OCI-LY1 (cell line): ENCODE measurements around the gene SLC22A1.

Experiments
- H2AFZ ChIP-seq: fragments of 200-600 bp; sonication (generic), shearing (Covaris generic); 2 replicates; pipeline ENCODE4 v1.6.0; 2014; ENCODE audit warnings: antibody characterized with exemption, mild to moderate bottlenecking, low read length
- H3F3A ChIP-seq: fragments of 200-600 bp; sonication (generic), shearing (Covaris generic); 2 replicates; pipeline ENCODE4 v1.6.0; 2014; ENCODE audit warnings: mild to moderate bottlenecking, antibody characterized with exemption, low read length, moderate library complexity; ENCODE audit not compliant: insufficient read depth
- H3K27ac ChIP-seq: fragments of 200-600 bp; sonication (generic); 2 replicates; pipeline ENCODE4 v1.5.1; 2014; ENCODE audit warnings: low read length, mixed run types, mild to moderate bottlenecking, low read depth; ENCODE audit not compliant: poor library complexity, severe bottlenecking
- H3K27me3 ChIP-seq: fragments of 200-600 bp; sonication (generic); 2 replicates; pipeline ENCODE4 v1.6.0; 2014; ENCODE audit warnings: antibody characterized with exemption, mild to moderate bottlenecking, low read length, moderate library complexity; ENCODE audit not compliant: insufficient read depth
- H3K36me3 ChIP-seq: fragments of 200-600 bp; sonication (generic); 2 replicates; pipeline ENCODE4 v1.6.1; 2014; ENCODE audit warnings: mild to moderate bottlenecking, antibody characterized with exemption, low read length, moderate library complexity, mixed read lengths; ENCODE audit not compliant: insufficient read depth
- H3K4me1 ChIP-seq: fragments of 200-600 bp; sonication (generic); 2 replicates; pipeline ENCODE4 v1.5.1; 2014; ENCODE audit warnings: mild to moderate bottlenecking, low read length, moderate library complexity; ENCODE audit not compliant: insufficient read depth, severe bottlenecking
- H3K4me2 ChIP-seq: fragments of 200-600 bp; sonication (generic), shearing (Covaris generic); 2 replicates; pipeline ENCODE4 v1.6.1; 2014; ENCODE audit warnings: low read length
- H3K4me3 ChIP-seq: fragments of 200-600 bp; sonication (generic); 2 replicates; pipeline ENCODE4 v1.5.1; 2014; ENCODE audit warnings: low read length, low read depth, mild to moderate bottlenecking, mixed read lengths; ENCODE audit not compliant: poor library complexity, severe bottlenecking
- H3K79me2 ChIP-seq: fragments of 200-600 bp; shearing (Covaris generic); 2 replicates; pipeline ENCODE4 v1.6.1; 2016; ENCODE audit warnings: mixed run types, low read length, mixed read lengths; ENCODE audit not compliant: insufficient read depth
- H3K9ac ChIP-seq: fragments of 200-600 bp; sonication (generic), shearing (Covaris generic); 2 replicates; pipeline ENCODE4 v1.6.1; 2014; ENCODE audit warnings: mild to moderate bottlenecking, low read length, mixed read lengths
- H3K9me2 ChIP-seq: fragments of 200-600 bp; sonication (generic), shearing (Covaris generic); 2 replicates; pipeline ENCODE4 v1.6.1; 2014; ENCODE audit warnings: low read depth, mild to moderate bottlenecking, low read length, mixed read lengths
- H3K9me3 ChIP-seq: fragments of 200-600 bp; shearing (Covaris generic); 2 replicates; pipeline ENCODE4 v1.6.1; 2014; ENCODE audit warnings: low read length, mixed read lengths
- H4K20me1 ChIP-seq: fragments of 200-600 bp; sonication (generic), shearing (Covaris generic); 2 replicates; pipeline ENCODE4 v1.6.0; 2016; ENCODE audit warnings: mild to moderate bottlenecking, low read length; ENCODE audit not compliant: insufficient read depth
- EZH2 ChIP-seq: fragments of 200-600 bp; sonication (generic), shearing (Covaris generic); IDR thresholded peaks from 2 replicates; pipeline ENCODE4 v1.8.0; 2017; ENCODE audit warnings: borderline replicate concordance, mixed run types, mild to moderate bottlenecking, antibody characterized with exemption, low read length, moderate library complexity, mixed read lengths
- TF ChIP-seq, protein P1 (sequence below): fragments of 200-600 bp; sonication (generic), shearing (Covaris generic); IDR thresholded peaks from 2 replicates; pipeline ENCODE4 v1.5.1; 2017; ENCODE audit warnings: mild to moderate bottlenecking, antibody characterized with exemption, low read length, moderate library complexity, mixed read lengths

Gene SLC22A1

DNA sequence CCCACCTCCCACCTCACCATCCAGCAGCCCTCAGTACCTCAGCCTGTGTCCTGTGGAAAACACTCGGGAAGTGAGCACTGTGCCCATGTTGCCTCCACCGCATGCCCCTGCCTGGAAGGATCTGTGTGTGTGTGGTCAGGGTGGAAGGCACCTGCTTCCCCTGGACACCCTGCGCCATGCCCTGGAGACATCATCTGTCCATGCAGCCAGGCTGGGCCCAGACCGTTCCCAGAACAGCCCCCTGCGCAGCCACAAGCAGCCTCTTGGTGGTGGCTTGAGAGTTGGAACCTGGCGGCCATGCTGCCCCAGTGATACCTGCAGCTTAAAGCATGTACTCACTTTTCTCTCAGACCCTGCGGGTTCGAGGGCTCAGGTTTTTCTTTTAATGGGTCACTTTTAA, 34.9 kb upstream of the SLC22A1 start:
- H3K27me3 ChIP-seq, result no peaks in the 10 kb centered on the region
- H3K9ac ChIP-seq, result no peak overlapping the region
- no peaks in the 10 kb centered on the region for H4K20me1 ChIP-seq
- no peaks in the 10 kb centered on the region for H3F3A ChIP-seq
- H3K9me2 ChIP-seq, result no peaks in the 10 kb centered on the region
- no peaks in the 10 kb centered on the region for H3K4me1 ChIP-seq
- no peak overlapping the region for H3K27ac ChIP-seq
- no peak overlapping the region for H3K4me2 ChIP-seq
- peaks cover 60% of the 10 kb centered on the region for H3K36me3 ChIP-seq
- H2AFZ ChIP-seq, result no peak overlapping the region
- H3K4me3 ChIP-seq, result no peak overlapping the region
- H3K9me3 ChIP-seq, result no peaks in the 10 kb centered on the region
- TF ChIP-seq, protein P1, sequence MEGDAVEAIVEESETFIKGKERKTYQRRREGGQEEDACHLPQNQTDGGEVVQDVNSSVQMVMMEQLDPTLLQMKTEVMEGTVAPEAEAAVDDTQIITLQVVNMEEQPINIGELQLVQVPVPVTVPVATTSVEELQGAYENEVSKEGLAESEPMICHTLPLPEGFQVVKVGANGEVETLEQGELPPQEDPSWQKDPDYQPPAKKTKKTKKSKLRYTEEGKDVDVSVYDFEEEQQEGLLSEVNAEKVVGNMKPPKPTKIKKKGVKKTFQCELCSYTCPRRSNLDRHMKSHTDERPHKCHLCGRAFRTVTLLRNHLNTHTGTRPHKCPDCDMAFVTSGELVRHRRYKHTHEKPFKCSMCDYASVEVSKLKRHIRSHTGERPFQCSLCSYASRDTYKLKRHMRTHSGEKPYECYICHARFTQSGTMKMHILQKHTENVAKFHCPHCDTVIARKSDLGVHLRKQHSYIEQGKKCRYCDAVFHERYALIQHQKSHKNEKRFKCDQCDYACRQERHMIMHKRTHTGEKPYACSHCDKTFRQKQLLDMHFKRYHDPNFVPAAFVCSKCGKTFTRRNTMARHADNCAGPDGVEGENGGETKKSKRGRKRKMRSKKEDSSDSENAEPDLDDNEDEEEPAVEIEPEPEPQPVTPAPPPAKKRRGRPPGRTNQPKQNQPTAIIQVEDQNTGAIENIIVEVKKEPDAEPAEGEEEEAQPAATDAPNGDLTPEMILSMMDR, result no peak
- no peak for TF ChIP-seq EZH2
- no peaks in the 10 kb centered on the region for H3K79me2 ChIP-seq

DNA sequence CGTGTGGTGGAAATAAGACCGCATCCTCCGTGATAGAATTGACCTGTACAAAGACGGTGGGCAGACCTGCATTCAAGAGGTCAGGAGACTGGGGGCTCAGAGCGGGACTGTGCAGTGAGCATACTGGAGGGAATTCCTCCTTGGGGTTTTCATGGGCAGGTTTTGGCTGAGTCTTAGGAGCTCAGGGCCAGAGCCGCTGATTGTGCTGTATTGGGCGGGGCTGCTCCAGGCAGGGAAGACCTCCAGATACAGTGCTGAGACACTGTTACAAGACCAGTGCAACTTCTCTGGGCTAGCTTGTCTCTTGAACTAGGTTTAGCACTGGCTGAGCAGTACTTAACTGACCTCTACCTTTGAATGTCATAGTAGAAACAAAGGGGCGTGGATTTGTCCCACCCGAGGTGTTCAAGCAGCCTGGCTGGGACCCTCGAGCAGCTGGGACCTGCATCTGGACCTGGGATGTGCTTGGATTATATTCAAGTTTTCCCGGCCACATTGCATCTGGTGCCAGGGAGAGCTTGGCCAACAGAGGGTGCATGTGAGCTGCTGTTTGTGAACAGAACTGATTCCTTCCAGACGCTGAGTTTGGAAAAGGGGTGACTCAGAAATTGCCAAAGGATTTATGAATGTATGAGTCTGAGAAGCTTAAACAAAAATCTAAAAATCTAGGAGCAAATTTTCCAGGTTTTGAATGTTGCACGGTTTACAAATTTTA, 33.4 kb upstream of the SLC22A1 start:
- H2AFZ ChIP-seq, result no peak overlapping the region
- H3K27me3 ChIP-seq, result no peaks in the 10 kb centered on the region
- no peaks in the 10 kb centered on the region for H3F3A ChIP-seq
- H3K9ac ChIP-seq, result no peak overlapping the region
- H3K4me3 ChIP-seq, result no peak overlapping the region
- H4K20me1 ChIP-seq, result no peaks in the 10 kb centered on the region
- H3K79me2 ChIP-seq, result no peaks in the 10 kb centered on the region
- H3K27ac ChIP-seq, result no peak overlapping the region
- peaks cover 66% of the 10 kb centered on the region for H3K36me3 ChIP-seq
- TF ChIP-seq, protein P1, result peak; percentile 48; the same call in 1 of the 2 replicates
- no peak for TF ChIP-seq EZH2
- H3K4me1 ChIP-seq, result no peaks in the 10 kb centered on the region
- H3K4me2 ChIP-seq, result no peak overlapping the region
- no peaks in the 10 kb centered on the region for H3K9me3 ChIP-seq
- no peaks in the 10 kb centered on the region for H3K9me2 ChIP-seq

DNA sequence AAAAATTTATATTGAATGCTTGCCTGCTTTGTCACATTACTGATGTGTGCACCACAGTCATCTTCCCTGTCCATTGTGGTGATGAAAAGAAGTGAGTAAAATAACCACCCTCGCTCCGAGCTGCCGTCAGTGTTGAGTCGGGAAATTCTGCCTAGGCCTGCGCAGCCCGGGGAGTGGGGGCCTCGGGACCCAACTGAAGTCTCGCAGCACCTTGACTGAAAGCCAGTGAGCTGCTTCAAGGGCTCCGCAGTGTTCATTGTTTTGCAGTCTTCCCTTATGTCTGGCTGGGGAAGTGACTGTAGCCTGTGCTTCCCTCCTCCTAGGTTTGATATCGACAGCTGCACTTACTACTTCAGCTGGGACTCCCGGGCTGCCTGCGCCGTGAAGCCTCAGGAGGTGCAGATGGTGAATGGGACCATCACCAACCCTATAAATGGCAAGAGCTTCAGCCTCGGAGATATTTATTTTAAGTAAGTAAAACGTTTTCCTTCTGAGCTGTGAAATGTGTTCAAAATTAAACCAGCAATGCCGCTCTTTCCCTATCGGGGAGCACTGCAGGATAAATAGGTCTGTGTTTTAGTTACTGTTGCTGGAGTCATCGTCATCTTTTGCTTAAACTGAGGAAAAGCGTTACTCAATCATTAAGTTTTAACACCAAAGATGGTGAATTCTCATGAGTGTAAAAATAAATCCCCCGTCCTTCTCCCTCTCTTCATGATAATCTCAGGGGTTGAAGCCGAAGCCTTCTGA, 32.7 kb upstream of the SLC22A1 start:
- Histone ChIP-seq H3K36me3 (peaks cover 68% of the 10 kb centered on the region), H3K4me2 (no peak overlapping the region), H3K4me1 (no peaks in the 10 kb centered on the region), H2AFZ (no peak overlapping the region), H3K27ac (no peak overlapping the region), H3K9me3 (no peaks in the 10 kb centered on the region), H3K79me2 (no peaks in the 10 kb centered on the region), H3K9me2 (no peaks in the 10 kb centered on the region), H3K4me3 (no peak overlapping the region), H3F3A (no peaks in the 10 kb centered on the region), H4K20me1 (no peaks in the 10 kb centered on the region), H3K9ac (no peak overlapping the region), H3K27me3 (no peaks in the 10 kb centered on the region)
- TF ChIP-seq, protein P1, result no peak
- TF ChIP-seq EZH2, result no peak
